ENCODE data around the gene SLC35G2.

The SLC35G2 gene

DNA sequence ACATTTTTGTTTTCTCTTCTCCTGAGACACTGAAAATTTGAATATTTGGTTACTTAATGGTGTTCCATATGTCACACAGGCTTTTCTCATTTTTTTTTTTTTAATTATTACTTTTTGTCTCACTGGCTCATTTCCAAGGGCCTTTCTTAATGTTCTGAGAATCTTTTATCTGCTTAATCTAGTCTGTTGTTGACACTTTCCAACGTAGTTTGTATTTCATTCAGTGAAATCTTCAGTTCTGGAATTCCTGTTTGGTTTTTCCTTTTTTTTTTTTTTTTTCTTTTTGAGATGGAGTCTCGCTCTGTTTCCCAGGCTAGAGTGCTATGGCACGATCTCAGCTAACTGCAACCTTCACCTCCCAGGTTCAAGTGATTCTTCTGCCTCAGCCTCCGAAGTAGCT lies 85.8 kb downstream of the SLC35G2 start:
- Histone ChIP-seq H3K36me3 (replicated peaks) (peaks cover 6% of the 10 kb centered on the region; the same call in 1 of the 2 replicates), H3K9me3 (peaks cover 19% of the 10 kb centered on the region), H3K27me3 (ENCODE audit: low read depth) (no peaks in the 10 kb centered on the region), H3K4me1 (peaks cover 27% of the 10 kb centered on the region), H3K4me3 (no peak overlapping the region)
- in situ Hi-C loops (cut with MboI; ENCODE audit: low sequenced_read_pairs): no loop called here
- no peak for DNase-seq (ENCODE audit: low spot score in 2 of 2)
